HUDEP-2 (cell line): ENCODE measurements around the gene TCP11L1.
A peak's percentile ranks its signal among the peaks of the same experiment; 100 is the strongest.
"Not testable (repeated sequence)": the region's sequence is repeated elsewhere in the genome, so short reads cannot be mapped to it uniquely, and the experiment has no call there.

Source experiments
- DNase-seq, 76 experiments: peaks; one replicate each; lab custom pipeline; 2025; ENCODE audit not compliant: unreplicated experiment in 76 of 76; lab: John Stamatoyannopoulos, UW

The TCP11L1 gene

GRCh38 chr11:33027846-33028536 lies 11.4 kb upstream of the TCP11L1 start:
- DNase-seq: no peak

DNA sequence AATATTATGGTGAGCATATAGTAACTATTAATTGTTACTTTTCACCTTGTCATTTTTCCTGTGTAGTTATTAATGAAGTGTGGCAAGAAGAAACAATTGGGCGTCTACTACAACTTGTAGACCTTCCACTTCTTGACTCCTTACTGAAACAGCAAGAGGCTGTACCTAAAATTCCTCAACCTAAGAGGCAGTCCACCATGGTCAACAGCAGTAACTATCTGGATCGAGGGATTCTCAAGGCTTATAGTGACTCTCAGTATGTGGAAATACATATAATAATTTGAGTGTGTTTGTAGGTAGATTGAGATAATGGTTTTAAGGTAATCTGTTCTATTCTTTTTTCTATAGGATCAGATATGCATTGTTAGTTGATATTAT lies 10.8 kb upstream of the TCP11L1 start:
- no peak for DNase-seq

GRCh38 chr11:33029218-33029617 lies 10.2 kb upstream of the TCP11L1 start:
- not testable (repeated sequence) for DNase-seq

GRCh38 chr11:33033493-33033892 lies 5.9 kb upstream of the TCP11L1 start:
- no peak for DNase-seq

- no peak for DNase-seq
These were observed 4.4 kb upstream of the TCP11L1 start for GRCh38 chr11:33035011-33035410.

DNA sequence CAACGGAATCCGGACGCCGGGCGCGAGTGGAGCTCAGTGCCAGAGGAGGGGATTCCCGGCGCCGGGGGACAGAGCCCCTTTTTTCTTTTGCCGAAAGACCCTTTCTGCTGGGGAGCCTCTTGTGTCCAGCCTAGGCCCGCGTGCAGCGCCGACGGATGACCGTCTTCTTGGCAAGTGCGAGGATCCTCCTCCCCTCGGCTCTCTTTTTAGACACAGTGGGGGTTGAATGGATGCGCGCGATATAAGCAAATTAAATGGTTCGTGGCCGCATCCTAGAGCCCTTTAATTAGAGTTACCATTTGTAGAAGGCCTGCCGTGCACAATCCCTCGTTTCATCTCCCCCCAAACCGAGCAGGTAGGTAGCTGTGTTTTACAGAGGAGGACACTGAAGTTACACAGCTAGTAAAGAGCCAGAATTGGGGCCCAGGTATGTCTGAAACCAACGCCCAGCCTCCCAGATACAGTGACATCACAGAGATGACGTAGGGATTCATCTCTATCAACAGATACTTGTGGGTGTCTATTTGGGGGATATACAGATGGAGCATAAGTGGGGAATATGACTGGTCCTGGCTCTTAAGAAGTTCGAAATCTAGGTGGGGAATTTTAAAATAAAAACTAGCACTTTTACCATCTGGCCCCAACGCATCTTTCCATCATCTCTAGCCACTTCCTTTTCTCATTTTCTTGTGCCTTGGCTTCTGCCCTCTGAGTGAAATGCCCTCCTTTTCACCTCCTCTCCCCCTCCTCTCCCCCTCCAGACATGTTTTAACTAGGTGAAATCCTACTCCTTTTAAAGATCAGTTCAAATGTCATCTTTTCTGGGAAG lies 875 bp downstream of the TCP11L1 start:
- DNase-seq: peak in 4 of 76 experiments; percentile 32 to 58 (median 44)

DNA sequence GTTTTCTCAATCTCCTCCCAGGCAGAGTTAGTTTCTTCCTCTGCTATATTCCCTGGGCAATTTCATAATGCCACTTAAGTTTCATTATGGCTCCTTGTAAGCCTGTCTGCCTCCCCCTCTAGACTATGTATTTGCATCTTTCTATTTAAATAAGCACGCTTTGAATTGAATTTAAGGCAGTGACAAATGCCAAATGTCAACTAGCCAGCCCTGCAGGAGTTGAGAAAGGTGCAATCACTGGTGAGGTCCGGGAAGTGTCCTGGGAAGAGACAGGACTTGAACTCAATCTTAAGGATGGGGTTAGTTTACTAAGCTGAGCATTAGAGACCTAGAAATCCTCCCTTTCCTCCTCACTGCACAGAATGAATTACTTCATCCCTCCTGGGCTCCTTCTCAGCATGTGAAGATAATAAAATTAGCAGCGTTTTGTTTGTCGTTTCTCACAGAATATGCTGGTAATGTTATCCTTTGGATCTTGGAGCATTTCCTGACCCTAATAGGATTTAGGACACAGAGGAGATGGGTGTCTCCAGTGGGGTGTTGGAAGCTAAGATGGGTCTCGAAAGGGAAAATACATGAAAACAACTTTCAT lies 1.6 kb downstream of the TCP11L1 start:
- DNase-seq: no peak

GRCh38 chr11:33043221-33043830 lies 4.0 kb downstream of the TCP11L1 start:
- DNase-seq: no peak

GRCh38 chr11:33044285-33044756 lies 4.9 kb downstream of the TCP11L1 start:
- DNase-seq: no peak

GRCh38 chr11:33045551-33046255 lies 6.3 kb downstream of the TCP11L1 start:
- DNase-seq: peak in 4 of 76 experiments; percentile 1 to 11 (median 3)

DNA sequence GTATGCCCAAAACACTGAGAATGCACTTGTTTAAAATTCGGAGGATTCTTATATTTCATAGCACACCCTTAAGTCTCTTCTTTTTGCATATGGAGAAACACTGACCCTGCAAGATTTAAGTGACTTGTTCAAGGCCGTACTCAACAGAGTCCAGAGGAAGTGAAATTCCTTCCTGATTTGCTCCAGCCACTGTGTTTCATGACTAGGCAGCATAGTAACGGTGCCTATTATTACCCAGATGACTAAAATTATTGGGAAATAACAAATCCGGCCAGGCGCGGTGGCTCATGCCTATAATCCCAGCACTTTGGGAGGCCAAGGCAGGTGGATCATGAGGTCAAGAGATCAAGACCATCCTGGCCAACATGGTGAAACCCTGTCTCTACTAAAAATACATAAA lies 9.3 kb downstream of the TCP11L1 start:
- DNase-seq: not testable (repeated sequence)

GRCh38 chr11:33049565-33050408 lies 10.4 kb downstream of the TCP11L1 start:
- not testable (repeated sequence) for DNase-seq

- DNase-seq: no peak
These were observed 12.9 kb downstream of the TCP11L1 start for GRCh38 chr11:33052231-33052630.

- DNase-seq: no peak
These were observed 16.0 kb downstream of the TCP11L1 start for GRCh38 chr11:33055375-33055774.

DNA sequence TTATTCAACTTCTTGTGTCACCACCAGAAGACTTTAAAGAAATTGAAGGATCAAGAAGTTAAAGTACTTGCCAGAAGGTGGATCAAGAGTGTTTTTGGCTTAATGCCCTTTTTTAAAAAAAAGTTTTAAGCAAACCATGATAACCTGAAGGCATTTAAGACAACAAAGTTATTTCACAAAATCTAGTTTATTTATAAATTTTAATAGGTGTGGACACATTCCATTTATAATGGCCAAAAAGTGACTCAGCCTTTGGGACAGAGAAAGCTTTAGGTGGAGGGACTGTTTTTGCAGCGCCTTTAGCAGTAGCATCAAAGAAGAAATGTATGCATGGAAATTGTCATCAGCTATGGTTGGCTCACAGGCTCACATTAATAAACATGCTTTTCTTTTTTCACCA lies 17.9 kb downstream of the TCP11L1 start:
- DNase-seq: no peak

DNA sequence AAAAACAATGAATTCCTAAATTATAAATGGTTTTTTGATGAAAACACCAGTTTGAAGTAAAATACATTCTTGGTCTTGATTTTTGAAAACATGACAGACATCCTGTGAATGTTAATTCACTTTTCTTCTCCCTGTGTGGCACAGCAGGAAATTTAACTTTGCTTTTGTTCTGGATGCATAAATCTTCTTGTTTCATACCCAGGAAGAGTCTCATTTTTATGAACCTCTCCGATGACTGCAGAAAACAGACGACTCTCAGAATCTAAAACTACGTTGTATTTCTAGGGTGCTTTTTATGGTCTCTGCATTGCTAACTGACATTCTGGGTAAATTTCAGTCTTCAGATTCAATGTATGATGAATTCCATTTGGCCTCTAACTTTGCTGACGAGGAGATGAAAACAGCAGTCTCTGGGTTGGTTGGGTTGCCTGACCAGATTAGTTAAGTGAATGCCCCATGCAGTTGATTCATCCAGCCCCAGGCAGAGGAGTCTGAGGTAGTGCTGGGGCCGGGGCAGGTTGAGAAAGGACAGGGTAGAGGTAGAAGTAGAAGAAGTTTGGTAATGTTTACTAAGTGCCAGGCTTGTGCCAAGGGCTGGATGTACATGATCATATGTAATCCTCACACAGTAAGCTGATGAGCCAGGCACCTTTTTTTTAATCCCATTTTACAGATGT lies 20.1 kb downstream of the TCP11L1 start:
- no peak for DNase-seq

DNA sequence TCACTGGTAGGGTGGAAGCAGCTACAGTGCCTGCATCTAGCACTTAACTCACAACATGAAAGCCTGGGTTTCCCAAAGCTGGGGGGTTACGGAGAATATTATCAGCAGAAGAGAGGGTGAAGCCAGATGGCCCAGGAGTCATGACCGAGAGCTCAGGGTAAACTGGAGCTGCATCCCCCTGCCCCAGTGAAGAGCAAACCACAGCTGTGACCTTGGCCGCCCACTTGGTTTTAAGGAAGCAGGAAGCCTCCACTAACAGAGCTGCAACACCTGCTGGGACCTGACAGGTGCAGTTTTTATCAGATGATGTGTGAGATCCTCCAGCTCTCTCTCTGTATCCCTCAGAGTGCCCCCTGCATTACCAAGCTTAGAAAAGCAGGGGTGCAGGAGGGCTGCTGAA lies 20.9 kb downstream of the TCP11L1 start:
- no peak for DNase-seq

- no peak for DNase-seq
These were observed 22.8 kb downstream of the TCP11L1 start for GRCh38 chr11:33062137-33062536.

- DNase-seq: no peak
These were observed 24.0 kb downstream of the TCP11L1 start for GRCh38 chr11:33063326-33063881.
